Fibroblast of lung (primary cell): ENCODE measurements around the gene UBE2N.

Source experiments
- EZH2 ChIP-seq: IDR thresholded peaks from 2 replicates; pipeline ENCODE4 v1.5.1; 2012; ENCODE audit warnings: low read length, control low read depth, mild to moderate bottlenecking; ENCODE audit errors: missing control alignments
- TF ChIP-seq, protein P1 (sequence below), 2 donors: IDR thresholded peaks in 1 of 2; conservative IDR thresholded peaks in 1 of 2; 1 replicate in 1 of 2; 2 replicates in 1 of 2; pipeline ENCODE4 v1.5.1; 2011 to 2012; ENCODE audit warnings: low read length in 2 of 2, control low read depth in 1 of 2, inconsistent platforms in 1 of 2, low read depth in 1 of 2, mild to moderate bottlenecking in 1 of 2

DNA sequence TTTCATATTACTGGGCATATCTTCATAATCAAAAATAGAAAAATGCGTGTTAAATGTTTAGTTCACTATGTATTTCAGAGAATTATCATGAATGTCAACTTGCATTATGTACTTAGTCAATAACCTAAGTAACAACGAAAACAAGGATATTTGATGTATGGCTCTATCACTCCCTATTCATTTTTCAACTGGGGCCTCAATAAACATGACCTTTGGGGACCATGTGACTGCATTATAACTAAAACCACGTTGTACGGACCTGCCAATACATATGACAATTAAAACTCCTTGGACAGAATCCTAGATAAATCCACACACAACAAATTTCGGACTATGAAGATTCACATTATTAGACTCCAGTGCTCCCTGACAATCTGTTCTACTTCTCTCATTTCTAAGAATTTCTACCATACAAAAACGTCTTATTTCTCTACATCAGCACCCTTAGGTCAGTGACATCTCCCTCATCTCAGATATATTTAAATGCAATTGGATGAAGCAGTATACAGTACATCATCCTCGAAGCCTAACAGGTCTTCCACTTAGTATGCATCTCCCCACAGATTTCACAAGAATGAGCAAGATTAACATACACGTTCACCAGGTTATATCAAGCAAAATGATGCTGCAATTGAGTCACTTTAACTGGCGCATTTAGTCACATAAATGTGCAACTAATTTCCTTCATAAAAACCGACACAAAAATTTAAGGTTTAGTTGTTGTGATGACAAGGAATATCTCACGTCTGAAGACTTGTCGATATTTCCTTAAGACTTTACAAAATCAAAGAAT, 1.5 kb downstream of the UBE2N start:
- TF ChIP-seq, protein P1, sequence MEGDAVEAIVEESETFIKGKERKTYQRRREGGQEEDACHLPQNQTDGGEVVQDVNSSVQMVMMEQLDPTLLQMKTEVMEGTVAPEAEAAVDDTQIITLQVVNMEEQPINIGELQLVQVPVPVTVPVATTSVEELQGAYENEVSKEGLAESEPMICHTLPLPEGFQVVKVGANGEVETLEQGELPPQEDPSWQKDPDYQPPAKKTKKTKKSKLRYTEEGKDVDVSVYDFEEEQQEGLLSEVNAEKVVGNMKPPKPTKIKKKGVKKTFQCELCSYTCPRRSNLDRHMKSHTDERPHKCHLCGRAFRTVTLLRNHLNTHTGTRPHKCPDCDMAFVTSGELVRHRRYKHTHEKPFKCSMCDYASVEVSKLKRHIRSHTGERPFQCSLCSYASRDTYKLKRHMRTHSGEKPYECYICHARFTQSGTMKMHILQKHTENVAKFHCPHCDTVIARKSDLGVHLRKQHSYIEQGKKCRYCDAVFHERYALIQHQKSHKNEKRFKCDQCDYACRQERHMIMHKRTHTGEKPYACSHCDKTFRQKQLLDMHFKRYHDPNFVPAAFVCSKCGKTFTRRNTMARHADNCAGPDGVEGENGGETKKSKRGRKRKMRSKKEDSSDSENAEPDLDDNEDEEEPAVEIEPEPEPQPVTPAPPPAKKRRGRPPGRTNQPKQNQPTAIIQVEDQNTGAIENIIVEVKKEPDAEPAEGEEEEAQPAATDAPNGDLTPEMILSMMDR (conservative IDR thresholded peaks at IDR 0.05 in 1 of 2, IDR thresholded peaks at IDR 0.05 in 1 of 2; ENCODE audit: low read depth in 1 of 2, low read length in 2 of 2) = no peak
- no peak for TF ChIP-seq EZH2
